GM12875 (cell line): ENCODE data around the gene CCDC102B.

ENCODE experiments used
- H3K4me3 ChIP-seq: one replicate; pipeline ENCODE4 v1.5.1; 2011; ENCODE audit warnings: low read depth, low read length, control low read depth
- CTCF ChIP-seq: IDR thresholded peaks from 2 replicates; pipeline ENCODE4 v1.5.1; 2011; ENCODE audit warnings: low read depth, mild to moderate bottlenecking, control low read depth, inconsistent platforms, low read length, moderate library complexity, borderline replicate concordance; ENCODE audit not compliant: insufficient read depth

Gene CCDC102B

GRCh38 chr18:69064063-69064462 is 266.2 kb downstream of the CCDC102B start:
- H3K4me3 ChIP-seq: no peak overlapping the region
- TF ChIP-seq CTCF: no peak

GRCh38 chr18:69067048-69067447 is 269.2 kb downstream of the CCDC102B start:
- no peak for TF ChIP-seq CTCF

GRCh38 chr18:69071680-69072079 is 273.8 kb downstream of the CCDC102B start:
- no peak overlapping the region for H3K4me3 ChIP-seq
- no peak for TF ChIP-seq CTCF

More at GRCh38 chr18:69067048-69067447, 269.2 kb downstream of the CCDC102B start:
- no peak overlapping the region for H3K4me3 ChIP-seq

GRCh38 chr18:69081846-69082245 is 284.0 kb downstream of the CCDC102B start:
- no peak overlapping the region for H3K4me3 ChIP-seq
- TF ChIP-seq CTCF: no peak

GRCh38 chr18:69082499-69082898 is 284.6 kb downstream of the CCDC102B start:
- H3K4me3 ChIP-seq: no peak overlapping the region
- TF ChIP-seq CTCF: no peak

- H3K4me3 ChIP-seq: no peak overlapping the region
- TF ChIP-seq CTCF: no peak
Measured at GRCh38 chr18:69085951-69086350, 288.1 kb downstream of the CCDC102B start.

- no peak for TF ChIP-seq CTCF
- no peak overlapping the region for H3K4me3 ChIP-seq
Measured at GRCh38 chr18:69088973-69089372, 291.1 kb downstream of the CCDC102B start.
